ENCODE measurements around the gene NAB2. TPM values are rescaled to one million over a fixed set of nuclear protein-coding genes. Genes with fewer than 3 reads are reported as not detected.

Gene NAB2
- total and polyA plus RNA-seq, 10 of the 15 experiments (the other 5 are each of a cell fraction or from before 2014, with no cell fraction given), result 0.35 to 35.2 (median 15.3) TPM

- DNase-seq (ENCODE audit: low read depth, low spot score) (no peak), ATAC-seq (no peak), FAIRE-seq (no peak)
- H3K9ac ChIP-seq (ENCODE audit: control insufficient read depth, insufficient read depth, low read length), result no peak overlapping the region
- BruUV-seq (replicated peaks), result no TSS peak
- SMC1A ChIA-PET (ENCODE audit: uncharacterized antibody, unreplicated experiment), result interaction anchor here (1.1 to 10.4 kb wide), 6 partner anchors 14 to 93 kb away, joined by 3 to 169 read pairs (median 31); partner anchors contain the start of genes NEMP1 and STAT6
- POLR2A ChIA-PET, result interaction anchor here (0.8 to 7.6 kb wide), 4 partner anchors 13 to 402 kb away, joined by 3 to 74 read pairs (median 29); partner anchors contain the start of genes NEMP1 and STAT6
- peaks cover 39% of the 10 kb centered on the region for H3K4me1 ChIP-seq (ENCODE audit: control insufficient read depth, insufficient read depth, low read length)
- H3K27ac ChIP-seq (ENCODE audit: control insufficient read depth, insufficient read depth), result no peak overlapping the region
- no peak overlapping the region for H3K4me3 ChIP-seq
- no peak overlapping the region for H2AFZ ChIP-seq (ENCODE audit: control insufficient read depth, low read depth, low read length)
- H3K79me2 ChIP-seq (ENCODE audit: control insufficient read depth, insufficient read depth, low read length), result peaks cover 34% of the 10 kb centered on the region
- no peaks in the 10 kb centered on the region for H3K27me3 ChIP-seq (replicated peaks in 1 of 2; ENCODE audit: control insufficient read depth in 2 of 2, insufficient read depth in 2 of 2, low read length in 1 of 2)
- in situ Hi-C loops (cut with MboI) (no loop called here), intact Hi-C loops (cut with micrococcal nuclease; ENCODE audit: unreplicated experiment) (no loop called here)
- CTCF ChIA-PET, result interaction anchor here (0.6 to 9.0 kb wide), 12 partner anchors 11 to 88 kb away, joined by 3 to 205 read pairs (median 6); partner anchors contain the start of genes NEMP1 and STAT6
- RAD21 ChIA-PET (ENCODE audit: unreplicated experiment), result interaction anchor here (0.6 to 8.8 kb wide), 9 partner anchors 9 to 91 kb away, joined by 3 to 199 read pairs (median 5); partner anchors contain the start of genes NEMP1, STAT6 and TAC3
- H3K36me3 ChIP-seq (ENCODE audit: control insufficient read depth in 2 of 2, insufficient read depth in 2 of 2, low read length in 1 of 2), result peaks cover 15 to 21% of the 10 kb centered on the region in 2 experiments
- WGBS (ENCODE audit: insufficient coverage, insufficient replicate concordance, low lambda C conversion rate, missing lambda C conversion rate), result 88% methylated on average over 23 of the region's 25 CpGs
- peak overlapping the region; percentile 9; the same call in 1 of the 2 replicates for H3K4me2 ChIP-seq (ENCODE audit: control insufficient read depth, insufficient read depth)
- H4K20me1 ChIP-seq (ENCODE audit: control insufficient read depth, insufficient read depth), result no peaks in the 10 kb centered on the region
- no peaks in the 10 kb centered on the region for H3K9me3 ChIP-seq (replicated peaks; ENCODE audit: control insufficient read depth, insufficient read depth, low read length)
- no peak for TF ChIP-seq FOXK2 (IDR thresholded peaks at IDR 0.05)
- TF ChIP-seq KDM1A (IDR thresholded peaks at IDR 0.05; ENCODE audit: borderline replicate concordance), result no peak
- no peak for TF ChIP-seq NBN (IDR thresholded peaks at IDR 0.05)
- TF ChIP-seq ZZZ3 (IDR thresholded peaks at IDR 0.05; ENCODE audit: control insufficient read depth, insufficient read length, low read depth), result no peak
- TF ChIP-seq RFX5 (IDR thresholded peaks at IDR 0.05; ENCODE audit: low read depth, low read length), result no peak
- TF ChIP-seq ZNF384 (IDR thresholded peaks at IDR 0.05; ENCODE audit: borderline replicate concordance, low read depth, low read length), result no peak
- TF ChIP-seq USF2 (IDR thresholded peaks at IDR 0.05; ENCODE audit: borderline replicate concordance, low read depth, low read length), result no peak
- no peak for TF ChIP-seq IRF3 (IDR thresholded peaks at IDR 0.05)
- no peak for TF ChIP-seq PRDM15 (CRISPR knock-in tag; IDR thresholded peaks at IDR 0.05)
- no peak for TF ChIP-seq PKNOX1 (IDR thresholded peaks at IDR 0.05)
- TF ChIP-seq CHD4 (IDR thresholded peaks at IDR 0.05), result no peak
Observed at GRCh38 chr12:57091638-57092528, 3.0 kb downstream of the NAB2 start.
